ENCODE data around the gene KRTAP2-2.
"Not testable (repeated sequence)": the region's sequence is repeated elsewhere in the genome, so short reads cannot be mapped to it uniquely, and the experiment has no call there.

Gene KRTAP2-2

DNA sequence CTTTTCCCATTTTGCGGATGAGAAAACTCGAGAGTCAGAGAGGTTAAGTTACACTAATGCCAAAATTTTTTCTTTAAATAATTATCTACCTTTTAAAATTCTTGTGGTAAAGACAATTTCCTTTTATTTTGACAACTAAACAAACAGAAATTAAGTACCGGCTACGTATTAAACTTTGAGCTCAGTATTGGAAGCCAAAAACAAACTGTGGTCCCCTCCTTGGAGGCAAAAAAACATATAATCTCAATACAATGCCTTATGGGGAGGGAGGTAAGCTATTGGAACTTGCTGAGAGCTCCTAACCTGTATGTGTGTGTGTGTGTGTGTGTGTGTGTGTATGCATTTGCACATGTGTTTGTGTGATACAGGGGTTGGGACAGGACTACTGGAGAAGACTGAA, 8.4 kb upstream of the KRTAP2-2 start:
- DNase-seq = no peak

DNA sequence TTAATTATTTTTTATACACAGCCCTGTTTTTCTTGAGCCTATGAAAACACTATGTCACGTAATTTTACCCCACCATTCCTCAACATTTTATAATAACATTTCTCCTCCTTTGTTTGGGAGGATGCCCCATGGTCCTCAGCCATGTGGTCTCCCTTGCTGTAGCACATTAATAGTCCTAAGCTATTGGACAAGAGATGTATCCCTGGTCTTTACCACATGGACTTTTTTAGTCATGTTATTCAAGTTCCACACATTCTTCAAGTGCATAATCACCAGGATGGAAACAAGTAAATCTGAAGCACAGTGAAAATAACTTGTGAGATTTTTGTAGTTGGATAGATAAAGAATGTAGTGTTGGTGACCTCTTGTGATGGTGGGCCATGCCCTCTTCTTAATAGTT, 6.9 kb upstream of the KRTAP2-2 start:
- DNase-seq = no peak

DNA sequence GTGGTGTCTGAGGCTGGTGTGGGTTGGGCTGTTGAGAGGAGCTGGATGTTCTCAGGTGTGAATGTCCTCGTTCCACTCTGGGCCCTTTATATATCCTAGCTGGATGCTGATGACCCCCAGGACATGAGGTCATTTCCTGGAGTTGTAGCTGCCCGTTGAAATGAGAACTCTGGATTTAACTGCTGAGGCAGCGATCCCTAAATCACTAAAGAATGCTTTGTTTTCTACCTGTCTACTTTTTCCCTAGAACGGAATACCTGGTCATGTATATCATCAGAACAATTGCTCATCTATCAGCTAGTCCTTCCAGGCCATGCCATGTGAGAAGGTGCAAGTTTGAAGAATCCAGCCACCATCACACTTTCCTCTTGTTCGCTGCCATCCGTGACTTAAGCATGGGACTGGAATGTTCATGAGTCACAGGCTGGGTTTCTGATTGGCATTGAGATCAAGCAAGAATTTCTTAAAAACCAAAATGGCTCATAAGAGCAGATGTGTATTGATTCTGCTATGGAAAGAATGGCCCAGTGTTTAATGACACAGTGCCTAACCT, 5.1 kb upstream of the KRTAP2-2 start, which contains the start of gene KRTAP2-3:
Gene KRTAP2-3, minus strand, starts transcription at position 63 of the 553 bp plus-strand sequence. CDS start 64 bp downstream, outside the sequence.
- no peak for DNase-seq

DNA sequence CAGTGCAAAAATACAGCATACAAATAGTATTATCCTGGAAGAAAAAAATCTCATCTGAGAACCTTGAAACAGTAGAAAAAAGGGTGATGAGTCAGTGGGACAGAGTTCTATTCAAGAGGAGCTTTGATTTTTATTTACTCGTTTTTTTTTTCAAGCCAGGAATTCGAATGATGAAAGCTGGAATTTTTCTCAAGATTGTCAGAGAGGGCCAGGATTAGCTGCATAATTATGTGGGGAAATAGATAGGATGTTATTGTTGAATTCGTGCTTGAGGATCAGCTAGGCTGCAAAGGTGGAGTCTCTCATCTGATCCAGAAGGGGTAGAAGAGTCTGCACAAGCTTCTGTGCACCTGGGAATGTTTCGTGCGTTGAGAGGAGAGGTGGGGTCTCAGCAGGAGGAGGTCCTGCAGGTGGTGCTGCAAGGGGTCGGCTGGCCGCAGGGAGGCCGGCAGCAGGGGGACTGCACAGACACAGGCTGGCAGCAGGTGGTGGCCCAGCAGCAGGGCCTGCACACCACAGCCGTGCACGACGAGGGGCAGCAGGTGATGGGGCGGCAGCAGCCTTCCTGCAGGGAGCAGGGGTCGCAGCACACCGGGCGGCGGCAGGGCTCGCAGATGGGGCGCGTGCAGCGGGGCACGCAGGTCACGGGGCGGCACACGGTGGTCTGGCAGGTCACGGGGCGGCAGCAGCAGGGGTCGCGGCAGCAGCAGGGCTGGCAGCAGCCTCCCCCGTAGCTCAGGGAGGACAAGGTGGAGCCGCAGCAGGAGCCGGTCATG, 4.4 kb upstream of the KRTAP2-2 start:
- DNase-seq = not testable (repeated sequence)

DNA sequence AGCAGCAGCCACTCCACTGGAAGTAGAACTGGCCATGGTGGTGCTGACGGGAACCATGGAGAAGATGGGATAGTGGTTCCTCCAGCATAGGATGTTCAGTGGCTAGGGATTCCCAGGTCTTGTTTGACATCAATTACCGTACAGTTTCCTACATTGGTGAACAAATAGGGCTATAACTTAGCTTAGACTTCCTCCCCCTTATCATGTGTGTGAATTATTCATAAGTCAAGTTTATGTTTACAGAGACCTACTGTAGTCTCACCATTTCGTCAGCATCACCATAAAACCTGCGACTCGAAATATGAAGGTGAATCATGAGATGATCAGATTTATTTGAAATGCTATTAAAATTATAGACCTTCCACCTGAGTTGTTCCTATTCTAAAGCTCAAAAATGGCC, 3.7 kb upstream of the KRTAP2-2 start:
- no peak for DNase-seq

DNA sequence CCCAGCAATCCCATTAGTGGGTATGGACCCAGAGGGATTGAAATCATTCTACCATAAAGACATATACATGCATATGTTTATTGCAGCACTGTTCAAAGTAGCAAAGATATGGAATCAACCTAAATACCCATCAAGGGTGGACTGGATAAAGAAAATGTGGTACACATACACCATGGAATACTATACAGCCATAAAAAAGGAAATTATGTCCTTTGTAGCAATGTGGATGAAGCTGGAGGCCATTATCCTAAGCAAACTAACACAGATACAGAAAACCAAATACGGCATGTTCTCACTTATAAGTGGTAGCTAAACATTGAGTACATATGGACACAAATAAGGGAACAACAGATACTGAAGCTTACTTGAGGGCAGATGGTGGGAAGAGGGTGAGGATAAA, 2.5 kb upstream of the KRTAP2-2 start:
- no peak for DNase-seq

DNA sequence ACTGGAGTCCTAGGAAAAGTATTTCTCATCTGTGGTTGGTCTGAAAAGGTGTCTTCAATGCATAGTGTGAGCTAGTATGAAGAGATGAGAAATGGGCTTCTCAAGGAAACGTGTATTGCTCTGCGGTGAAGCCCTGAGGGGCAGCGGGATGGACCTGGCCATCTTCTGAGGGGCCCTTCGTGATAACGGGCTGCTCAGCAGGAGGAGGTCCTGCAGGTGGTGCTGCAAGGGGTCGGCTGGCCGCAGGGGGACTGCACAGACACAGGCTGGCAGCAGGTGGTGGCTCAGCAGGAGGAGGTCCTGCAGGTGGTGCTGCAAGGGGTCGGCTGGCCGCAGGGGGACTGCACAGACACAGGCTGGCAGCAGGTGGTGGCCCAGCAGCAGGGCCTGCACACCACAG, 474 bp downstream of the KRTAP2-2 start:
- DNase-seq = not testable (repeated sequence)

DNA sequence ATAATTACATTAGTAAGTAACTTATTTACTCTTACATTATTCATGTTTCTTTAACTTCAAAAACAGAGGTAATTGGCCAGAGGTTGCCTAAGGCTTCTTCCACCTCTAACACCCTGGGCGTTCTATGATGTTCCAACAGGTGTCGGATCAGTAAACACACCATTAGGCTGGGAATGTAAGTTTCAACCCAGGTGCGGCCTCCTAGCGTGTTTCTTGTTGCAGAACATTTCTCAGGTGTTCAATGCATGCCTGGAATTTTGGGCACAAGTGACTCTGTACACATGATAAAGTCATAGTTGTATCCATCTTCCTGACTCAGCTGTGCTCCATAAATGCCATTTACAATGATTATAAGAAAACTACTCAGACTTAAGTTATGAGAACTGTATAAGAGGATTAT, 1.0 kb downstream of the KRTAP2-2 start:
- no peak for DNase-seq

DNA sequence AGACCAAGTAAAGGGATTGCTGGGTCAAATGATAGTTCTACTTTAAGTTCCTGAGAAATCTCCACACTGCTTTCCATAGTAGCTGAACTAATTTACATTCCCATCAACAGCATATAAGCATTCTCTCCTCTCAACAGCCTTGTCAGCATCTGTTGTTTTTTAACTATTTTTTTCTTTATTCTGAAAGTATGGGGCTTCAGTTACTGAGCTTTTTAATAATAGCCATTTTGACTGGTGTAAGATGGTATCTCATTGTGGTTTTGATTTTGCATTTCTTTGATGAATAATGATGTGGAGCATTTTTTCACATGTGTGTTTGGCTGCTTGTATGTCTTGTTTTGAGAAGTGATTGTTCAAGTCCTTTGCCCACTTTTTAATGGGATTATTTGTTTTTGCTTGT, 2.5 kb downstream of the KRTAP2-2 start:
- DNase-seq = no peak

DNA sequence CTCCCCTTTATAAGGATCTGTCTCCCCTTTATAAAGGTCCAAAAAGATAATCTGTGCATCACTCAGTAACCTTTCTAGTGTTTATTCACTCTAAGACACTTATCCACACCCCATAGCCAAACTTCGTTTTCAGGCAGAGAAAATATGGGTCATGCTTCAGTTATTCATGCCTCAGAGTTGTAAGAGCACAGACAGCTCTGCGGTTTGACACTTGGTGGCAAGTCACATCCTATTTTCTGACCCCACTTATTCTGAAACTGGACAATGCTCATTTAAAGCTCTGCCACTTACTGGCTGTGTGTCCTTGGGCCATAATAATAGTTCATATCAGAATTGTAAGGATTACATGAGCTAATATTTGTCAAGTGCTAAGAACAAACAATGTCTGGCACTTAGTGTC, 5.9 kb downstream of the KRTAP2-2 start:
- DNase-seq = no peak

DNA sequence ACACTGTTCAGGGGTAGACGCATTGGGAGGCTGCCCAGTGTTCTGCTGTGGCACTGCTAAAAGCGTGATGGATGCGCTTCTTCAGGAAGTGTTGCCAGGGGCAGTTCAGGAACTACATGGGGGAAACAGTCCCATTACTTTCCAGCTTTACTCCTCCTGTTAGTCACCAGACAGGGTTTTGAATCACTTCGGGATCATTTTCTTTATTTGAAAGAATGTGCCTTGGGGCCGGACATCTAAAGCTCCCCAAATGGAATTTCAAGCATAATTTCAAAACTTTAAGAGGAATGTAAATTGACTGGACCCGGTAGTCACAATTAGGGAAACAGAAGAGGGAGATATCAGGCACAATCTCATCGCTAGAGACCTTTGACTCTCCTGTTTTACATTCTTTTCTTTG, 6.6 kb downstream of the KRTAP2-2 start:
- no peak for DNase-seq

DNA sequence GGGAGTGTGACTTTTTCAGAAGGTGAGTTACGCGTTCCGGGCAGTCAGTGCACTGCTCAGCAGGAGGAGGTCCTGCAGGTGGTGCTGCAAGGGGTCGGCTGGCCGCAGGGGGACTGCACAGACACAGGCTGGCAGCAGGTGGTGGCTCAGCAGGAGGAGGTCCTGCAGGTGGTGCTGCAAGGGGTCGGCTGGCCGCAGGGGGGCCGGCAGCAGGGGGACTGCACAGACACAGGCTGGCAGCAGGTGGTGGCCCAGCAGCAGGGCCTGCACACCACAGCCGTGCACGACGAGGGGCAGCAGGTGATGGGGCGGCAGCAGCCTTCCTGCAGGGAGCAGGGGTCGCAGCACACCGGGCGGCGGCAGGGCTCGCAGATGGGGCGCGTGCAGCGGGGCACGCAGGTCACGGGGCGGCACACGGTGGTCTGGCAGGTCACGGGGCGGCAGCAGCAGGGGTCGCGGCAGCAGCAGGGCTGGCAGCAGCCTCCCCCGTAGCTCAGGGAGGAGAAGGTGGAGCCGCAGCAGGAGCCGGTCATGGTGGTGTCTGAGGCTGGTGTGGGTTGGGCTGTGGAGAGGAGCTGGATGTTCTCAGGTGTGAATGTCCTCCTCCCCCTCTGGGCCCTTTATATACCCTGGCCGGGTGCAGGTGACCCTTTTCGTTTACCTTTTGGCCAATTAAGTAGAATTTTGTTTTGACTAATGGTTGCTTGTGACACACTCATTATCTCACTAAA, 8.1 kb downstream of the KRTAP2-2 start, which contains the start of gene KRTAP2-1:
Gene KRTAP2-1, minus strand, starts transcription at position 582 of the 731 bp plus-strand sequence. Its CDS starts 49 bp downstream, at position 533.
- not testable (repeated sequence) for DNase-seq

DNA sequence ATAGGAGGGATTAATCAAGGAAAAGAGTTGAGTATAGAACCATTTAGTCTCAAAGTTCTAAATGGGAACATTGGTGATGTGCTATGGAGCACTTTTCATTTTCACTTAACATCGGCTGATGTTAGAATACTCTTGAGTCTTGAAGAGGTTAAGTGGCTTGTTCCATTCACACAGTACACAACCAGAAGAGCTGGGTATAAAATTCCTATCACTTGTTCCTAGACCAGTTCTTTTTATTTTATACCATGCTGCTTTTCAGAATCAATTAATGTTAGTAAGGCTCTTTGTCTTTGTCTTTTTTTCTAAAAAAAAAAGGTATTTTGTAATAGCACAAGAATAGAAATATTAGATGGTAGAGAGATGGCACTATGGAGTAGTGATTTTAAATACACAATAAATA, 12.1 kb downstream of the KRTAP2-2 start:
- no peak for DNase-seq

DNA sequence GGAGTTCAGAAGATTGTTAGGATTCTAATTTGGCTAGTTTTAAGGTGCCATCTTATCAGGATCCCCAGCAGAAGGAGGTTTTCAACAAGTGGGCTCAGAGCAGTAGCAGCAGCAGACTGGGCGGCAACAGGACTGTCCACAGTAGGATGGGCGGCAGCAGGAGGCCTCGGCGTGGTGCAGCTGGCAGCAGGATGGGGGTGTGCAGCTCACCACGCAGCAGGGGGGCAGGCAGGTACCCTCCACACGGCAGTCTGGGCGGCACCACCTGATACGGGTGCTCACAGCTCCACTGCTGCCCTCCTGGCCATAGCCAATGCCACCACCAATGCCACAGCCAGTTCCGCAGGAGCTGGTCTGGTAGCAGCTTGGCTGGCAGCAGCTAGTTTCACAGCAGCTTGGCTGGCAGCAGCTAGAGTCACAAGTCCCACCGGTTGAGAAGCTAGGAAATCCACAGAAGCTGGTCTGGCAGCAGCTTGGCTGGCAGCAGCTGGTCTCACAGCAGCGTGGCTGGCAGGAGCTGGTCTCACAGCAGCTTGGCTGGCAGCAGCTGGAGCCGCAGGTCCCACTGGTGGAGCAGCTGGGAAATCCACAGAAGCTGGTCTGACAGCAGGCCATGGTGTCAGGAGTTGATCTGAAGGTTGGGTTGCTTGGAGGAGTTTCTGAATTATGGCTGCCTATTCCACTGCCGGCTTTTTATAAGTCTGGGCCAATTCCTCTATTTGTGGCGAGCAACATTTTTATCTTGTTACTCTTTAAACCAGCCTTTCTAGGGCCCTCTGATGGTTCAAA, 14.1 kb downstream of the KRTAP2-2 start, which contains the start of gene KRTAP1-1:
Gene KRTAP1-1, minus strand, starts transcription at position 668 of the 789 bp plus-strand sequence. Its CDS starts 53 bp downstream, at position 615.
- not testable (repeated sequence) for DNase-seq

DNA sequence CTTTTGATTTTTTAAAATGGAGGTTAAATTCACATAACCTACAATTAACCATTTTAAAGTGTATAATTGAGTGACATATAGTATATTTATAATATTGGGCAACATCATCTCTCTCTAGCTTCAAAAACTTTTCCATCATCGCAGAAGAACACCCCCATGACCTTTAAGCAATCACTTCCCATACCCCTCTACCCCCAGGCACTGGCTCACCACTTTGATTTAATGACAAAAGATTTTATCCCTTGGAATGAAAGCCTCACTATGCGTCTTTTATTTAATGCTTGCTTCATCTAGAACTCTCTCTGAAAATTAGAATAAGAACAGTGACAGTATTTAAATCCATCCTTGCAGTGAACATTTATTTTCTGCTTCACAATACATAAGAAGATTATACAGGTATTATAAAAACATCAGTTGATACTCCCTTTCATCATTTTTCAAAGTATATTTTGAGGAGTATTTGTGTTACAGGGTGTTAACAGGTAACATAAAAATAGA, 17.1 kb downstream of the KRTAP2-2 start:
- DNase-seq = no peak

DNA sequence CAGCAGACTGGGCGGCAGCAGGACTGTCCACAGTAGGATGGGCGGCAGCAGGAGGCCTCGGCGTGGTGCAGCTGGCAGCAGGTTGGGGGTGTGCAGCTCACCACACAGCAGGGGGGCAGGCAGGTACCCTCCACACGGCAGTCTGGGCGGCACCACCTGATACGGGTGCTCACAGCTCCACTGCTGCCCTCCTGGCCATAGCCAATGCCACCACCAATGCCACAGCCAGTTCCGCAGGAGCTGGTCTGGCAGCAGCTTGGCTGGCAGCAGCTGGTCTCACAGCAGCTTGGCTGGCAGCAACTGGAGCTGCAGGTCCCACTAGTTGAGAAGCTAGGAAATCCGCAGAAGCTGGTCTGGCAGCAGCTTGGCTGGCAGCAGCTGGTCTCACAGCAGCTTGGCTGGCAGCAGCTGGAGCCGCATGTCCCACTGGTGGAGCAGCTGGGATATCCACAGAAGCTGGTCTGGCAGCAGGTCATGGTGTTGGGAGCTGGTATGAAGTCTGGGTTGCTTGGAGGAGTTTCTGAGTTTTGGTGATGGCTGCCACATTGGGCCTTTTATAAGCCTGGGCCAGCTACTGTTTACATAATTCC, 20.6 kb downstream of the KRTAP2-2 start, which contains the start of gene KRTAP1-3:
Gene KRTAP1-3, minus strand, starts transcription at position 529 of the 590 bp plus-strand sequence. Its CDS starts 53 bp downstream, at position 476.
- DNase-seq = not testable (repeated sequence)

DNA sequence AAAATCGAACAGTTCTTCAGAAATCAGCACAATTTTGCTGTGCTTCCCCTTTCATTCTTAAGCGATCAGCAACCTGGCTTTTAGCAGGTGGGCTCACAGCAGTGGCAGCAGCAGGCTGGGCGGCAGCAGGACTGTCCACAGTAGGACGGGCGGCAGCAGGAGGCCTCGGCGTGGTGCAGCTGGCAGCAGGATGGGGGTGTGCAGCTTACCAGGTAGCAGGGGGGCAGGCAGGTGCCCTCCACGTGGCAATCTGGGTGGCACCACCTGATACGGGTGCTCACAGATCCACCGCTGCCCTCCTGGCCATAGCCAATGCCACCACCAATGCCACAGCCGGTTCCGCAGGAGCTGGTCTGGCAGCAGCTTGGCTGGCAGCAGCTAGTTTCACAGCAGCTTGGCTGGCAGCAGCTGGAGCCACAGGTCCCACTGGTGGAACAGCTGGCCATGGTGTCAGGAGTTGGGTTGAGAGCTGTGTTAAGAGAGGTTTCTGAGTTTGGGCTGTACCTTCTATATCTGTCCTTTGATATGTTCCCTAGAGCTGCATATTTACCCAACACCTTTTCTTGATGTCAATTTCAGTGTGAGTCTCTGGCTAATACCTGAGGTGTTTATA, 25.3 kb downstream of the KRTAP2-2 start, which contains the start of gene KRTAP1-4:
Gene KRTAP1-4, minus strand, starts transcription at position 563 of the 613 bp plus-strand sequence. Its CDS starts 117 bp downstream, at position 446.
- DNase-seq = no peak

DNA sequence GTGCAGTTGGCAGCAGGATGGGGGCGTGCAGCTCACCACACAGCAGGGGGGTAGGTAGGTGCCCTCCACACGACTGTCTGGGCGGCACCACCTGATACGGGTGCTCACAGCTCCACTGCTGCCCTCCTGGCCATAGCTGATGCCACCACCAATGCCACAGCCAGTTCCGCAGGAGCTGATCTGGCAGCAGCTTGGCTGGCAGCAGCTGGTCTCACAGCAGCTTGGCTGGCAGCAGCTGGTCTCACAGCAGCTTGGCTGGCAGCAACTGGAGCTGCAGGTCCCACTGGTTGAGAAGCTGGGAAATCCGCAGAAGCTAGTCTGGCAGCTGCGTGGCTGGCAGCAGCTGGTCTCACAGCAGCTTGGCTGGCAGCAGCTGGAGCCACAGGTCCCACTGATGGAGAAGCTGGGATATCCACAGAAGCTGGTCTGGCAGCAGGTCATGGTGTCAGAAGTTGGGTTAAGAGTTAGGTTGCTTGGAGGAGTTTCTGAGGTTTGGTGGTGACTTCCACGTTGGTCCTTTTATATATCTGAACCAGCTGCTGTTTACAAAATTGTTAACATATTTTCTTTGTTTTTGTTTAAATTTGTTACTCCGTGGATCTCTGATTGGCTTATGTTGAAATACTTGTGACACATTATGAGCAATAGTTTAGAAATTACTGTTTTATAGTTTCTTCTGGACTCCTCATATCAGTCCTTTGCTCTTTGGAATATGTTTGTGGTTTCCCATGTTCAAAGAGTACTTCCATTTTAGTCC, 28.1 kb downstream of the KRTAP2-2 start, which contains the start of gene KRTAP1-5:
Gene KRTAP1-5, minus strand, starts transcription at position 494 of the 757 bp plus-strand sequence. Its CDS starts 53 bp downstream, at position 441.
- no peak for DNase-seq

DNA sequence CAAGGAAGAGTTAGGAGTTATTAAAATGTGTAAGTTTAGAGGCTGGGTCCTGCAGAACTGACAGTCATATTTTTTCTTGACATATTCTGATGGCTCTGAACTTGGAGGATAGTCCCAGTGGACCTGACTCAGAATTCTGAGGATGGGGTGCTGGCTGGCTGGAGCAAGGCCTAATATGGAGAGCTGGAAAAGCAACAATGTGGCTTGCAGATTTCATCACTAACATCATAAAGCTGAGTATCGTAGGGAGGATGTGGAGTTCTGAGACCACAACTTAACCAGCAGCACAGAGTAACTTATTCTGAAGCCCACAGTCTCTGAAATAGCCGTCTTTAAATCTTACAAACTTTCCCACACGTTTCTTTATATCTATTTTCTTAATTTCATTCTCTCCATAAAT, 30.3 kb downstream of the KRTAP2-2 start:
- DNase-seq = no peak

DNA sequence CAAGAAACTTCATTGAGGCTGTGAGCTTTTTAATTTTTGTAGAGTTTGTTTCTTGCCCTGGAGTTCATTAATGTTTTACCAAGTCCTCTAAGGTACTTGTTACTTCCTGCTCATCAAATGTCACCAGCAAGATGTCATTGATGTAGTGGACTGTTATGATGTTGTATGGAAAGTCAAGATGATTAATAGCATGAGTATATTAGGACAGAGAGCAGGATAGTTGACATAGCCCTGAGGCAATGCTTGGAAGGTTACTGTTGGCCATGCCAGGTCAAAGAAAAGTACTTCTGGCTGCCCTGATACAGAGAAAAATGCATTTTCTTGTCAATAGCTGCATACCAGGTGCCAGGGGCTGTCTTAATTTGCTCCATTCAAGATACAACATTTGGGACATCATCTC, 34.7 kb downstream of the KRTAP2-2 start:
- no peak for DNase-seq
